GM18499 (cell line): ENCODE measurements around the gene CCBE1.
"Not testable (repeated sequence)": the region's sequence is repeated elsewhere in the genome, so short reads cannot be mapped to it uniquely, and the experiment has no call there.

Experiments used
- ATAC-seq: cut with Tn5 transposase; IDR thresholded peaks from one replicate; pipeline ENCODE4 v1.9.1; 2021; ENCODE audit warnings: moderate number of reproducible peaks; ENCODE audit not compliant: insufficient read depth, unreplicated experiment

The CCBE1 gene

DNA sequence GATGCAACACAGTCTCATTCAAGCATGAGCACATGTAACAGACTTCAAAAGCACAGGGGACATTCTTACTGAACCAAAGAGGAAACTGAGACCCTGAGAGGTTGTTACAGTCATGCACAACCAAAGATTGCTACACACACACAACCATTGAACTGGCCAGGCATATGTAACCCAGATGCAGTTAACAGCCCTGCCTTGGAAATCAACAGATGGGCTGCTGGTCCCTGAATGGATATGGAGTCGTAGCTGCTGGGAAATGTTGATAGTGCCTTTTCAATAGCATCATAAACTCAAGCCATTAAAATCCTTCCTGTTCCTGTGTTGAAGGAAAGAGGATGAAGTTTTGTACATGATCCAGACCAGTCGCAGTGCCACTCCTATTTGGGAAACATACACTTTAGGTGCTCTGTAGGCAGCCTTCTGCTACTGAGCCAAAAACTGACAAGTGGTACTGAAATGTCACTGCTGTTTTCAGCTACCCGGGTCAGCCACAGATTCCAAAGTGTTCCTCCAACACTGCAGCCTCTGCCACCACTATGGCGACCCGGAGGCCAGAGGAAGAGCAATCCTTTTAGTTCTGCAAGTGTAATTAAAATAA lies 143.9 kb downstream of the CCBE1 start:
- ATAC-seq: no peak

- no peak for ATAC-seq
These were observed 145.2 kb downstream of the CCBE1 start for GRCh38 chr18:59551902-59552635.

- no peak for ATAC-seq
These were observed 147.1 kb downstream of the CCBE1 start for GRCh38 chr18:59550174-59550516.

- ATAC-seq: no peak
These were observed 147.6 kb downstream of the CCBE1 start for GRCh38 chr18:59549503-59550173.

DNA sequence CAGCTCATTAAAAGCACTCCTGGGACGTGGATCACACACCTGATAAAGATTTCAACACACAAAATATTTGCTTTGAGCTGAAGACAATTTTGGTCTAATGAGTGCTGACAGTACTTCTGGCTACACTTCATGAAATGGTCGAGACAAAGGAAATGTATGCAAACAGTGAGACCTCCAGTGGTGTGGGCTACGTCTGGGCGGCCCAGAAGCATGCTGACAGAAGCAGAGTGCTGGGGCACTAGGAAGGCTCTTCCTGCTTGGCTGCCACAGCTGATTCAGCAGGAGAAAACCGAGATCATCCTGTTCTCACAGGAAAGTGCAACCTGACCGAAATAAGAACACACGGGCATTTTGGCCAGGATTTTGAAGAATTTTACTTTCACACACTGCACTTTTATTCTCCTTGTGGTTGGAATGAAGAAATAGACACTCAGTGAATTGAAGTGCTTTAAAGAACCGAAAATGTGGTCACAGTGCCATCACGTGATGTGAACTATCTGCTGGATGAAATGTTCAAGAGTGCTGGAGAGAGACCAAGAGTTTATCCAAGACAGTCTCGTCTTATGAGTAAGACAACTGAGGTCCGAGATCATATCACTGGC lies 149.5 kb downstream of the CCBE1 start:
- ATAC-seq: no peak

DNA sequence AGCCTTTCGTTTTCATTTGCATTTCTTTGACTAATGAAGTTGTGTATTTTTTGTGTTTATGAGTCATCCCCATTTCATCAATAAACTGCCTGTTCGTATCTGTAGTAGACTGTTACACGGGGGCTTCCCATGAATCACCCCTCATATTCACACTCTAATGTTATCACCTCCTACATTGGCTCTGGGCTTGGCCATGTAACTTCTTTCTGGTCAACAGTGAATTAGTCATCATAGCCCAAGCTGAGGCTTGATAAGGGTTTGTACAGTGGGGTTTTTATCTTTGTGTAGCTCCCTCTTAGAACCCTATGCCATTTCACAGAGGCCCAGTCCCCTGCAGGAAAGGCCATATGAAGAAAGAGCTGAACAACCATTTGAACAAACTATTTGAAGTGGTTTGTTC lies 151.0 kb downstream of the CCBE1 start:
- ATAC-seq: no peak

GRCh38 chr18:59540780-59541179 lies 156.4 kb downstream of the CCBE1 start:
- ATAC-seq: no peak

- ATAC-seq: no peak
These were observed 156.9 kb downstream of the CCBE1 start for GRCh38 chr18:59540346-59540745.

DNA sequence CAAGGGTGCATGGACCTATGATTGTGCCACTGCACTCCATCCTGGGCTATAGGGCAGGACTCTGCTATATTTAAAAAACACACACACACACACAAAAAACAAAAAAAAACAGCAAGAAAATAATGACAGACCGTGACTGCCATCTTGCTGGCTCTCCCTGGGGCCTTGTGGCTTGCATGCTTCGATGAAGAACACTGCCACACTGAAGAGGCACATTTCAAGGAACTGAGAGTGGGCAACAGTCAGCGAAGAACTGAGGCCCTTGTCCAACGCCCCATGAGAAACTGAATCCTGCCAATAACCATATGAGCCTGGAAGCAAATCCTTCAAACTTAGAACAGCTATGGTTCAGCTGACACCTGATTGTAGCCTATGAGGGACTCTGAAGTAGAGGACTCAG lies 158.1 kb downstream of the CCBE1 start:
- ATAC-seq: no peak

DNA sequence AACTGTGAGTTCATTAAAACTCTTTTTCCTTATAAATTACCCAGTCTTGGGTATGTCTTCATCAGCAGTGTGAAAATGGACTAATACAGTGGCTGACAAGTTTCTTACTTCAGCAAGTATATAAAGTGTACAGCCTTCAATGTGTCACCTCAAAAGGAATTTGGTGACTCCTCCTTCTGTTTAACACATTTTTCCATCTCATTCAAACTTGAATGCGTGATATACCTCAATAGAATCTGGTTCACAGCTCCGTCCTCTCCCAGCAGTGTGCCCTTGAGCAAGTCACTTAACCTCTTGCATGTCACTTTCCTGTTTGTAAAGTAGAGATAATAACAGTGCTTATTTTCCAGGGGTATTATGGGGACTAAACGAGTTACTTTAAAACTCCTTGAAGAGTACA lies 159.6 kb downstream of the CCBE1 start:
- no peak for ATAC-seq

GRCh38 chr18:59536166-59536565 lies 161.1 kb downstream of the CCBE1 start:
- no peak for ATAC-seq

- no peak for ATAC-seq
These were observed 162.2 kb downstream of the CCBE1 start for GRCh38 chr18:59535055-59535454.

DNA sequence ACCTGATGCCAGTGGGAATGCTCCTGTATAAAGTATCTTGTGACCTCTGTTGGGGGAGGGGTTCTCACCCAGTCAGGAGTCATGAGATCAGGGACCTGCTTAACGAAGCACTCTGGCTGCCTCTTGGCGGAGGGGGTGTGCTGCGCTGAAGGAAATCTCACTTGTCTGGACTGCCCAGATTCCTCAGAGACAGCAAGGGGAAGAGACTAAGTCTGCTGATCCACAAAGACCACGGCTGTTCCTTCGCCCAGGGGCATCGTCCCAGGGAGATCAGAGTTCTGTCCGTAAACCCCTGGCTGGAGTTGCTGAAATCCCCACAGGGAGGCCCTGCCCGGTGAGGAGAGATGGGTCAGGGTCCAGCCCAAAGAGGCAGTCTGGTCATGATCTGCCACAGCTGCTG lies 168.4 kb downstream of the CCBE1 start:
- ATAC-seq: no peak

- ATAC-seq: no peak
These were observed 176.5 kb downstream of the CCBE1 start for GRCh38 chr18:59520562-59521355.

DNA sequence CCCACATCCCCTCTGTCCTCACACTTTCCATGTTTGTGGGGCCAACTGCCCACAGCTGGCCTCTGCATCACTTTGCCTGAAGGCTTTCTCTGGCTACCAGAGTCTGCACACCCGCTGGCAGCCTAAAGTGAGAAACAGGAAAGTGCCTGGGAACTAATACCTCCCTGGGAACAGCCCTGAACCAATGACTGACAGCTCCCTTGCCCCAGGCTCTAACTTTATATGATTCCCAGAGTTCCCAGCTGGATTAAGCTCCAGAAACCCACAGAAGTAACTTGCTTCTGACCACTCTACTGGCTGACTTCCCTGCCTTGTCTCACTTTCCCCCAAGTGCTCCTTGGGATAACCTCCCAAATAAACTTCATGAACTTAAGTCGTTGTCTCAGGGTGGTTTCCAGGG lies 178.5 kb downstream of the CCBE1 start:
- no peak for ATAC-seq

- no peak for ATAC-seq
These were observed 179.6 kb downstream of the CCBE1 start for GRCh38 chr18:59517446-59518165.

- ATAC-seq: no peak
These were observed 180.7 kb downstream of the CCBE1 start for GRCh38 chr18:59516356-59517155.

GRCh38 chr18:59515956-59516355 lies 181.3 kb downstream of the CCBE1 start:
- not testable (repeated sequence) for ATAC-seq

DNA sequence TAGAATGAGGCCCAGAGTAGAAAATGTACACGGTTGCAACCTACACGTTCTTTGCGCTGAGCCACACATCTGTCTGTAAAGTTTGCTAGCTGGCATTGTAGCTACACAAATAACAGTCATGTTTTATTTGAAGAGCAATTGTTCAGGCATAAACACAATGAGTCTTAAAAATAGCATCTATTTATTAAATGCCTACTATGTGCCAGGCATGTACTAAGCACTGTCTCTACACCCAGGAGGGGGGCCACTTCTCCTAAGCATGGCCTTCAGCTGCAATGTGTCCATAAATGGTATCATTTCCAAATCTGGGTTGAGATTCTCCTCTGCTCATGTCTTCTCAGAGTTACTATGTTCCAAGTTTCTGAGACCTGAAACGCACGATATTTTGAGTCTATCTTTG lies 182.1 kb downstream of the CCBE1 start:
- ATAC-seq: no peak
